HepG2 (cell line): ENCODE results near the gene ATP11A. TPM values are rescaled to one million over a fixed set of nuclear protein-coding genes. Genes with fewer than 3 reads are reported as not detected.

Experiments used
- ARID2 ChIP-seq: sonication (generic); formaldehyde crosslinking; IDR thresholded peaks from 2 replicates; pipeline ENCODE4 v1.8.1; 2022; ENCODE audit warnings: mild to moderate bottlenecking, missing genetic modification reagents, borderline replicate concordance
- ELF3 ChIP-seq: IDR thresholded peaks from 2 replicates; pipeline ENCODE4 v1.6.1; 2016; ENCODE audit warnings: missing genetic modification reagents, missing compliant biosample characterization
- HOXA5 ChIP-seq: sonication (generic); formaldehyde crosslinking; IDR thresholded peaks from 2 replicates; pipeline ENCODE4 v1.4.0; 2020; ENCODE audit warnings: missing genetic modification reagents
- KLF9 ChIP-seq: IDR thresholded peaks from 2 replicates; pipeline ENCODE4 v1.6.1; 2016; ENCODE audit warnings: low read depth
- MLLT10 ChIP-seq: sonication (generic); formaldehyde crosslinking; IDR thresholded peaks from 2 replicates; pipeline ENCODE4 v1.4.0; 2020; ENCODE audit warnings: missing genetic modification reagents
- NFATC3 ChIP-seq: sonication (generic); formaldehyde crosslinking; IDR thresholded peaks from 2 replicates; pipeline ENCODE4 v1.5.1; 2020; ENCODE audit warnings: mild to moderate bottlenecking, missing genetic modification reagents
- NONO ChIP-seq, 2 experiments: fragments of 450-650 bp in 1 of 2; sonication (generic) in 1 of 2; formaldehyde crosslinking in 1 of 2; IDR thresholded peaks in 1 of 2; conservative IDR thresholded peaks in 1 of 2; 2 replicates each; pipeline versions ENCODE4 v1.6.1 to v1.8.0; 2017 to 2022; ENCODE audit warnings: mild to moderate bottlenecking in 1 of 2, missing genetic modification reagents in 1 of 2, moderate library complexity in 1 of 2
- NR0B2 ChIP-seq: sonication (generic); formaldehyde crosslinking; IDR thresholded peaks from 2 replicates; pipeline ENCODE4 v1.4.0; 2020; ENCODE audit warnings: mild to moderate bottlenecking, missing genetic modification reagents
- NR1H2 ChIP-seq: sonication (generic); formaldehyde crosslinking; IDR thresholded peaks from 2 replicates; pipeline ENCODE4 v1.8.1; 2022; ENCODE audit warnings: low read depth, missing genetic modification reagents, borderline replicate concordance
- PTBP1 ChIP-seq: fragments of 200-400 bp; formaldehyde crosslinking; IDR thresholded peaks from 2 replicates; pipeline ENCODE4 v1.6.1; 2018; ENCODE audit warnings: low read length, low read depth; ENCODE audit not compliant: poor library complexity, severe bottlenecking
- RCOR2 ChIP-seq: IDR thresholded peaks from 2 replicates; pipeline ENCODE4 v1.6.1; 2016; ENCODE audit warnings: missing biosample characterization, missing genetic modification reagents
- SNAPC4 ChIP-seq: sonication (generic); formaldehyde crosslinking; IDR thresholded peaks from 2 replicates; pipeline ENCODE4 v1.4.0; 2020; ENCODE audit warnings: mild to moderate bottlenecking, missing genetic modification reagents
- SYNCRIP ChIP-seq: fragments of 200-400 bp; formaldehyde crosslinking; IDR thresholded peaks from 2 replicates; pipeline ENCODE4 v1.6.1; 2018; ENCODE audit warnings: mild to moderate bottlenecking, low read depth, low read length; ENCODE audit not compliant: insufficient read depth
- TCF12 ChIP-seq, 2 experiments: fragments of 450-650 bp in 1 of 2; sonication (generic) in 1 of 2; formaldehyde crosslinking in 1 of 2; IDR thresholded peaks; 2 replicates each; pipeline versions ENCODE4 v1.6.1 to v1.8.0; 2017 to 2022; ENCODE audit warnings: antibody characterized with exemption in 1 of 2, mild to moderate bottlenecking in 1 of 2, missing genetic modification reagents in 1 of 2, moderate library complexity in 1 of 2
- TERF1 ChIP-seq: sonication (generic); formaldehyde crosslinking; IDR thresholded peaks from 2 replicates; pipeline ENCODE4 v1.8.0; 2022; ENCODE audit warnings: mild to moderate bottlenecking, missing genetic modification reagents, moderate library complexity
- ZBTB3 ChIP-seq: sonication (generic); formaldehyde crosslinking; IDR thresholded peaks from 2 replicates; pipeline ENCODE4 v1.4.0; 2020; ENCODE audit warnings: low read depth, mild to moderate bottlenecking, moderate library complexity, missing genetic modification reagents, borderline replicate concordance
- ZFP36 ChIP-seq: fragments of 150-350 bp; IDR thresholded peaks from 2 replicates; pipeline ENCODE4 v1.6.1; 2018; ENCODE audit warnings: borderline replicate concordance, low read length, low read depth; ENCODE audit not compliant: partially characterized antibody
- ZFP90 ChIP-seq: sonication (generic); formaldehyde crosslinking; IDR thresholded peaks from 2 replicates; pipeline ENCODE4 v1.8.0; 2022; ENCODE audit warnings: missing genetic modification reagents, mild to moderate bottlenecking, inconsistent platforms, borderline replicate concordance
- ZNF263 ChIP-seq: sonication (generic); formaldehyde crosslinking; IDR thresholded peaks from 2 replicates; pipeline ENCODE4 v1.4.0; 2020; ENCODE audit warnings: missing genetic modification reagents
- ZNF709 ChIP-seq: sonication (generic); formaldehyde crosslinking; IDR thresholded peaks from 2 replicates; pipeline ENCODE4 v1.5.0; 2020; ENCODE audit warnings: mild to moderate bottlenecking, missing genetic modification reagents
- ZNF775 ChIP-seq: sonication (generic); formaldehyde crosslinking; IDR thresholded peaks from 2 replicates; pipeline ENCODE4 v1.4.0; 2020; ENCODE audit warnings: missing genetic modification reagents, mild to moderate bottlenecking, moderate library complexity, borderline replicate concordance
- ZNF883 ChIP-seq: sonication (generic); formaldehyde crosslinking; IDR thresholded peaks from 2 replicates; pipeline ENCODE4 v1.5.1; 2020; ENCODE audit warnings: mild to moderate bottlenecking, missing genetic modification reagents; ENCODE audit errors: not compliant biosample characterization
- ZSCAN30 ChIP-seq: sonication (generic); formaldehyde crosslinking; IDR thresholded peaks from 2 replicates; pipeline ENCODE4 v1.5.0; 2020; ENCODE audit warnings: mild to moderate bottlenecking, missing genetic modification reagents
- polyA plus RNA-seq, 8 experiments: library from polyadenylated mRNA; depleted of rRNA in 3 of 8; stranded (reverse) in 7 of 8; unstranded in 1 of 8; fragments of >200 nt; fragmentation: Illumina TruSeq in 4 of 8; extraction: Trizol in 4 of 8; gene quantifications; 2 replicates each; pipeline versions ENCODE4 v1.2.1 to v1.2.3, GENCODE V29; 2011 to 2016; ENCODE audit warnings: low read depth in 4 of 8, missing spikeins in 1 of 8, mixed read lengths in 1 of 8; ENCODE audit not compliant: insufficient read depth in 1 of 8
- total RNA-seq, 5 experiments: library from RNA; depleted of rRNA; stranded (reverse); fragments of >200 nt; fragmentation: Illumina TruSeq; extraction: Trizol; gene quantifications; 2 replicates each; pipeline ENCODE4 v1.2.3, GENCODE V29; 2016; ENCODE audit warnings: low read depth in 1 of 5

ATP11A gene
- total and polyA plus RNA-seq, 2 of the 13 experiments (the other 11 are each of a cell fraction or from before 2014, with no cell fraction given): 18.4 to 20.1 TPM

GRCh38 chr13:112756967-112757758 lies 67.3 kb downstream of the ATP11A start (continued):
- TF ChIP-seq SNAPC4 (CRISPR knock-in tag): no peak
- peak; percentile 97 for TF ChIP-seq ELF3 (CRISPR knock-in tag)
- TF ChIP-seq MLLT10 (CRISPR knock-in tag): no peak
- TF ChIP-seq PTBP1: no peak
- TF ChIP-seq RCOR2: peak; percentile 66; the same call in 1 of the 2 replicates
- TF ChIP-seq TCF12 (IDR thresholded peaks at IDR 0.05): no peak
- TF ChIP-seq TCF12 (CRISPR knock-in tag; IDR thresholded peaks at IDR 0.05): peak; percentile 79; the same call in 1 of the 2 replicates
- no peak for TF ChIP-seq KLF9
- no peak for TF ChIP-seq ARID2 (CRISPR knock-in tag)
- TF ChIP-seq ZNF263 (CRISPR knock-in tag): no peak
- TF ChIP-seq ZSCAN30 (CRISPR knock-in tag): no peak
- no peak for TF ChIP-seq NFATC3
- no peak for TF ChIP-seq SYNCRIP
- no peak for TF ChIP-seq NR0B2
- TF ChIP-seq ZNF775 (CRISPR knock-in tag): 0 out of 2 replicates have a peak, but pooled peaks have one; percentile 68
- TF ChIP-seq NR1H2 (CRISPR knock-in tag): no peak
- TF ChIP-seq ZNF709 (CRISPR knock-in tag): no peak
- TF ChIP-seq NONO (IDR thresholded peaks at IDR 0.05): no peak
- TF ChIP-seq NONO (CRISPR knock-in tag; conservative IDR thresholded peaks at IDR 0.05): peak; percentile 66
- TF ChIP-seq HOXA5: 0 out of 2 replicates have a peak, but pooled peaks have one; percentile 30
- TF ChIP-seq ZFP36: no peak
- no peak for TF ChIP-seq ZNF883
- TF ChIP-seq TERF1 (CRISPR knock-in tag): no peak
- TF ChIP-seq ZBTB3 (CRISPR knock-in tag): peak; percentile 88
- TF ChIP-seq ZFP90 (CRISPR knock-in tag): no peak
